ENCODE results near the gene SYNGR1.

DNA sequence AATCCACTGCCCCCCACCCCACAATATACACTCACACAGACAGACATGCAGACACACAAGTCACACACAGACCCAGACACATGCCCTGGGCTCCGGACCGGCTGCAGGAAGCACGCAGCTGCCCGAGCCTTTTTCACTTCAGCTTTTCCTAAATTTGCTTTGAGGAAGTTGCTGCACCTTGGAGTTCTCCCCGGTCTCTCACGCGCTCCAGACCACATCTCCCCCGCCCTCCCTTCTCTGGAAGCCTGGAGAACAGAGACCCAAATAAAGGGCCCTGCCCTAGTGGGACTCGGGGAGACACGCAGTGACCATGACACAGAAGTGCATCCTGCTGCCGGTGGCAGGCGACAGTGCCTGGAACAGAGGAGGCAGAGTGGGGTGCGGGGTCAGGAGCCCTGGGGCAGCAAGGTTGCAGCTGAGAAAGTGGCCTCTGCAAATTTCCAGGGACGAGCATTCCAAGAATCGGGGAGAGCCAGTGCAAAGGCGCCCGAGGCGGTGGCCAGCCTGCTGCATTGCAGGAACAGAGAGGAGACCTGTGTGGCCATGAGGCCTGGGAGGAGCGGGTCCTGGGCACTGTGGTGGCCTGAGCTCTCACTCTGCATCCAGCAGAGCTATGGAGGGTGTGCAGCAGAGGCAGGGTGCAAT is 49.5 kb upstream of the SYNGR1 start:
- TF ChIP-seq, protein P1, sequence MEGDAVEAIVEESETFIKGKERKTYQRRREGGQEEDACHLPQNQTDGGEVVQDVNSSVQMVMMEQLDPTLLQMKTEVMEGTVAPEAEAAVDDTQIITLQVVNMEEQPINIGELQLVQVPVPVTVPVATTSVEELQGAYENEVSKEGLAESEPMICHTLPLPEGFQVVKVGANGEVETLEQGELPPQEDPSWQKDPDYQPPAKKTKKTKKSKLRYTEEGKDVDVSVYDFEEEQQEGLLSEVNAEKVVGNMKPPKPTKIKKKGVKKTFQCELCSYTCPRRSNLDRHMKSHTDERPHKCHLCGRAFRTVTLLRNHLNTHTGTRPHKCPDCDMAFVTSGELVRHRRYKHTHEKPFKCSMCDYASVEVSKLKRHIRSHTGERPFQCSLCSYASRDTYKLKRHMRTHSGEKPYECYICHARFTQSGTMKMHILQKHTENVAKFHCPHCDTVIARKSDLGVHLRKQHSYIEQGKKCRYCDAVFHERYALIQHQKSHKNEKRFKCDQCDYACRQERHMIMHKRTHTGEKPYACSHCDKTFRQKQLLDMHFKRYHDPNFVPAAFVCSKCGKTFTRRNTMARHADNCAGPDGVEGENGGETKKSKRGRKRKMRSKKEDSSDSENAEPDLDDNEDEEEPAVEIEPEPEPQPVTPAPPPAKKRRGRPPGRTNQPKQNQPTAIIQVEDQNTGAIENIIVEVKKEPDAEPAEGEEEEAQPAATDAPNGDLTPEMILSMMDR (IDR thresholded peaks at IDR 0.05) = no peak
- TF ChIP-seq POLR2A (IDR thresholded peaks at IDR 0.05) = no peak

All from stomach (tissue), 4 donors.